SH-SY5Y (cell line): ENCODE measurements around the gene RPS15.

Experiments
- GATA2 ChIP-seq: IDR thresholded peaks from 2 replicates; pipeline ENCODE4 v1.6.1; 2011; ENCODE audit warnings: mild to moderate bottlenecking, low read depth, low read length
- GATA3 ChIP-seq: IDR thresholded peaks from 2 replicates; pipeline ENCODE4 v1.6.1; 2011; ENCODE audit warnings: low read depth, mild to moderate bottlenecking, low read length, moderate library complexity

GRCh38 chr19:1432507-1432887 is 5.7 kb upstream of the RPS15 start:
- TF ChIP-seq GATA2 (no peak), GATA3 (no peak)
